ENCODE data around the gene ENAH. TPM values are rescaled to one million over a fixed set of nuclear protein-coding genes. Genes with fewer than 3 reads are reported as not detected.

ENAH gene
- total and polyA plus RNA-seq, 2 donors (not counting 1 experiment from before 2014, with no cell fraction given) = 1.3 to 1.6 TPM

DNA sequence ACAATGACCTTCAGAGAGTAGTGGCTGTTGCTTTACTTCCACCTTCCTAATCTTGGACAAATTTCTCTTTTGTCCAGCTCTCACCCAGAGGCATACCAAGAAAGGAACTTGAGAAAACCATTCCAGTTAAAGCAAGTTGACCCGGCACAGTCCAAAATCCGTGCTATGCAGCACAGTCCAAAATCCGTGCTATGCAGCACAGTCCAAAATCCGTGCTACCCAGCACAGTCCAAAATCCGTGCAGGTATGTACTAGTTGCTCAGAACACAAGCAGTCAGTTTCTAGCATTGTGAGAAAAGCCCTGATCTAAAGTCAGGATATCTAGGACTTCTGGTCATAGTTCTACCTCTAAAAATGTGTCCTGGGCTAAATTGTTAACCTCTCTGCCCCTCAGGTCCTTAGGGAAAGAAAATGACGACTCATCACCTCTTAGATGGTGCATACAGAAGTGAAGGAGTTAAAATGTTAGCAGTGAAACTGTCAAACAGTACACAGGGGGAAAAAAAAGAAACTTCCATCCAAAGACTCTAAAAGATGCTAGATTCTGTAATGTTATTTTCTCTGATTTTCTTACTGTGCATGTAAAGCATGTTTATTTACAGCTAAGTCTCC is 40.3 kb upstream of the ENAH start:
- Histone ChIP-seq H3K4me2 (replicated peaks; ENCODE audit: low read depth, low read length, poor library complexity, severe bottlenecking) (no peak overlapping the region), H3K27me3 (replicated peaks in 1 of 4; ENCODE audit: control extremely low read depth in 1 of 4, control insufficient read depth in 3 of 4, insufficient read depth in 4 of 4, low read length in 3 of 4) (no peaks in the 10 kb centered on the region), H3K9ac (ENCODE audit: low read length) (no peak overlapping the region), H3K27ac (ENCODE audit: low read length in 2 of 2) (no peak overlapping the region), H3K4me1 (ENCODE audit: control insufficient read depth in 2 of 2, insufficient read depth in 2 of 2, low read length in 2 of 2) (peaks cover 5 to 7% of the 10 kb centered on the region in 2 donors), H3K36me3 (replicated peaks in 1 of 2; ENCODE audit: control extremely low read depth in 1 of 2, control insufficient read depth in 1 of 2, extremely low read depth in 1 of 2, insufficient read depth in 2 of 2, low read length in 1 of 2) (no peaks in the 10 kb centered on the region), H3K4me3 (ENCODE audit: control extremely low read depth in 1 of 5, extremely low read depth in 1 of 5, insufficient read depth in 1 of 5, low read depth in 2 of 5, low read length in 4 of 5) (no peak overlapping the region), H3K79me2 (ENCODE audit: control insufficient read depth, insufficient read depth, low read length) (no peaks in the 10 kb centered on the region), H4K20me1 (ENCODE audit: control insufficient read depth, insufficient read depth, low read length, poor library complexity, severe bottlenecking) (no peaks in the 10 kb centered on the region), H2AFZ (ENCODE audit: insufficient read depth, low read depth, low read length, poor library complexity, severe bottlenecking) (no peak overlapping the region), H3K9me3 (ENCODE audit: control extremely low read depth in 1 of 3, control insufficient read depth in 2 of 3, insufficient read depth in 1 of 3, low read length in 2 of 3) (no peaks in the 10 kb centered on the region)
- Mint-ChIP-seq H3K4me3 (no peak overlapping the region), H3K27ac (no peak overlapping the region), H3K9me3 (ENCODE audit: insufficient read depth) (peaks cover 7% of the 10 kb centered on the region), H3K27me3 (no peaks in the 10 kb centered on the region), H3K4me1 (peaks cover 11% of the 10 kb centered on the region)
- ATAC-seq (ENCODE audit: low read depth) (no peak), DNase-seq (no peak)
- POLR2A ChIA-PET = no interaction called here
- no peak for TF ChIP-seq EZH2 (IDR thresholded peaks at IDR 0.05; ENCODE audit: borderline replicate concordance, insufficient read depth, low read depth, low read length, poor library complexity, severe bottlenecking)
- TF ChIP-seq, protein P1, sequence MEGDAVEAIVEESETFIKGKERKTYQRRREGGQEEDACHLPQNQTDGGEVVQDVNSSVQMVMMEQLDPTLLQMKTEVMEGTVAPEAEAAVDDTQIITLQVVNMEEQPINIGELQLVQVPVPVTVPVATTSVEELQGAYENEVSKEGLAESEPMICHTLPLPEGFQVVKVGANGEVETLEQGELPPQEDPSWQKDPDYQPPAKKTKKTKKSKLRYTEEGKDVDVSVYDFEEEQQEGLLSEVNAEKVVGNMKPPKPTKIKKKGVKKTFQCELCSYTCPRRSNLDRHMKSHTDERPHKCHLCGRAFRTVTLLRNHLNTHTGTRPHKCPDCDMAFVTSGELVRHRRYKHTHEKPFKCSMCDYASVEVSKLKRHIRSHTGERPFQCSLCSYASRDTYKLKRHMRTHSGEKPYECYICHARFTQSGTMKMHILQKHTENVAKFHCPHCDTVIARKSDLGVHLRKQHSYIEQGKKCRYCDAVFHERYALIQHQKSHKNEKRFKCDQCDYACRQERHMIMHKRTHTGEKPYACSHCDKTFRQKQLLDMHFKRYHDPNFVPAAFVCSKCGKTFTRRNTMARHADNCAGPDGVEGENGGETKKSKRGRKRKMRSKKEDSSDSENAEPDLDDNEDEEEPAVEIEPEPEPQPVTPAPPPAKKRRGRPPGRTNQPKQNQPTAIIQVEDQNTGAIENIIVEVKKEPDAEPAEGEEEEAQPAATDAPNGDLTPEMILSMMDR (IDR thresholded peaks at IDR 0.05) = no peak
- intact Hi-C loops (cut with micrococcal nuclease) = no loop called here
- CTCF ChIA-PET = interaction anchor here (0.6 kb wide), 1 partner anchor 141 kb away, joined by 3 read pairs; no protein-coding TSS in a partner anchor
- WGBS (ENCODE audit: insufficient coverage) = 94% methylated on average over 5 of the region's 6 CpGs

DNA sequence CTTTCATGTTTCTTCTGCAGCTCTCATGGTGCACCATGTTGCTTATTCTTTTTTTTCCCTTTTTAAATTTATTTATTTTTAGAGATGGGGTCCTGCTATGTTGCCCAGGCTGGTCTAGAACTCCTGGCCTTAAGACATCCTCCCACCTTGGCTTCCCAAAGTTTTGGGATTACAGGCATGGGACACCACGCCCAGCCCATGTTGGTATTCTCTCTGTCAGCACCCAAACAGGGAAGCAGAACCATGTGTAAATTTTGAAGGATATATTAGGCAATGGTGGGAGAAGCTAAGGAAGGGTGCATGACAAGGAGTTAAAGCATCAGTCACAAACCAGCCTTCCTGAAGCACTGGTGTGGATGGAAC is 39.6 kb upstream of the ENAH start:
- Mint-ChIP-seq H3K4me3 (no peak overlapping the region), H3K4me1 (peaks cover 15% of the 10 kb centered on the region), H3K27me3 (no peaks in the 10 kb centered on the region), H3K27ac (no peak overlapping the region), H3K9me3 (ENCODE audit: insufficient read depth) (peaks cover 7% of the 10 kb centered on the region)
- no peaks in the 10 kb centered on the region for H3K79me2 ChIP-seq (ENCODE audit: control insufficient read depth, insufficient read depth, low read length)
- DNase-seq (no peak), ATAC-seq (ENCODE audit: low read depth) (no peak)
- H3K4me2 ChIP-seq (replicated peaks; ENCODE audit: low read depth, low read length, poor library complexity, severe bottlenecking) = no peak overlapping the region
- peaks cover 9 to 12% of the 10 kb centered on the region in 2 donors for H3K4me1 ChIP-seq (ENCODE audit: control insufficient read depth in 2 of 2, insufficient read depth in 2 of 2, low read length in 2 of 2)
- ChIA-PET CTCF (interaction anchor here (1.0 to 1.1 kb wide), 2 partner anchors 11 to 191 kb away, joined by 3 to 4 read pairs; no protein-coding TSS in a partner anchor), POLR2A (no interaction called here)
- TF ChIP-seq EZH2 (IDR thresholded peaks at IDR 0.05; ENCODE audit: borderline replicate concordance, insufficient read depth, low read depth, low read length, poor library complexity, severe bottlenecking) = no peak
- TF ChIP-seq, protein P1 (IDR thresholded peaks at IDR 0.05) = no peak
- no peaks in the 10 kb centered on the region for H3K36me3 ChIP-seq (replicated peaks in 1 of 2; ENCODE audit: control extremely low read depth in 1 of 2, control insufficient read depth in 1 of 2, extremely low read depth in 1 of 2, insufficient read depth in 2 of 2, low read length in 1 of 2)
- H3K9ac ChIP-seq (ENCODE audit: low read length) = no peak overlapping the region
- H4K20me1 ChIP-seq (ENCODE audit: control insufficient read depth, insufficient read depth, low read length, poor library complexity, severe bottlenecking) = no peaks in the 10 kb centered on the region
- H3K27me3 ChIP-seq (replicated peaks in 1 of 4; ENCODE audit: control extremely low read depth in 1 of 4, control insufficient read depth in 3 of 4, insufficient read depth in 4 of 4, low read length in 3 of 4) = no peaks in the 10 kb centered on the region
- no peak overlapping the region for H3K4me3 ChIP-seq (ENCODE audit: control extremely low read depth in 1 of 5, extremely low read depth in 1 of 5, insufficient read depth in 1 of 5, low read depth in 2 of 5, low read length in 4 of 5)
- no peak overlapping the region for H3K27ac ChIP-seq (ENCODE audit: low read length in 2 of 2)
- H2AFZ ChIP-seq (ENCODE audit: insufficient read depth, low read depth, low read length, poor library complexity, severe bottlenecking) = no peak overlapping the region
- intact Hi-C loops (cut with micrococcal nuclease) = no loop called here
- H3K9me3 ChIP-seq (ENCODE audit: control extremely low read depth in 1 of 3, control insufficient read depth in 2 of 3, insufficient read depth in 1 of 3, low read length in 2 of 3) = no peaks in the 10 kb centered on the region
- WGBS (ENCODE audit: insufficient coverage) = 100% methylated on average over 1 of the region's 1 CpG

Measured in B cell (primary cell).